WERI-Rb-1 (cell line): ENCODE measurements around the gene ACVR2B.

Experiments
- DNase-seq: peaks from one replicate; pipeline ENCODE4 v3.0.0-alpha.2; 2020
- H3K27ac ChIP-seq: fragments of 250-450 bp; sonication (Bioruptor Pico); 2 replicates; pipeline ENCODE4 v1.5.1; 2020; ENCODE audit warnings: mild to moderate bottlenecking, moderate library complexity
- H3K27me3 ChIP-seq: fragments of 250-450 bp; sonication (Bioruptor Pico); 2 replicates; pipeline ENCODE4 v1.5.1; 2021; ENCODE audit warnings: mild to moderate bottlenecking, low read depth, moderate library complexity; ENCODE audit not compliant: insufficient read depth, severe bottlenecking
- H3K36me3 ChIP-seq: fragments of 250-450 bp; sonication (Bioruptor Pico); 2 replicates; pipeline ENCODE4 v1.5.1; 2020; ENCODE audit warnings: mild to moderate bottlenecking, moderate library complexity
- H3K4me3 ChIP-seq: 2 replicates; pipeline ENCODE4 v1.5.1; 2011; ENCODE audit warnings: low read depth, mild to moderate bottlenecking, control low read depth, low read length
- H3K9me3 ChIP-seq: fragments of 250-450 bp; sonication (Bioruptor Pico); 2 replicates; pipeline ENCODE4 v1.5.1; 2021; ENCODE audit warnings: mild to moderate bottlenecking, moderate library complexity; ENCODE audit not compliant: severe bottlenecking
- TF ChIP-seq, protein P1 (sequence below): IDR thresholded peaks from 2 replicates; pipeline ENCODE4 v1.5.1; 2011; ENCODE audit warnings: low read depth, mild to moderate bottlenecking, control low read depth, inconsistent platforms, low read length

The ACVR2B gene

DNA sequence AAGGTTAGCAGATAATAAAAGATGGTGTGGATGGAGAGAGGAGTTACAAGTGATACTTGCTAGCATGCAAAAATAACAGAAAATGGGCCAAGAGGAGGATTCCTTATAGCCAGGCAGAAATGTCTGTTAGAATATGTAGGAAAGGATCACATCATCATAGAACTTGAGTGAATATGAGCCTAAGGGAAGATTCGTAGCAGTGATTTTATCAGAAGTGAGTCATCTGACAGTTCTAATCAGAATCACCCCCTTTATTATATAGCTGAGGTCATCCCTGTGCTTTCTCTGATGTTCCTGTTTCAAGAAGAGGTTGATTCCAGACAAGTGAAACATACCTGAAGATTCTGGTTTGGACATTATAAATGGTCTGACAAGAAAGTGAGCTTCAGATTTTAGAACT, 65.3 kb downstream of the ACVR2B start:
- TF ChIP-seq, protein P1, sequence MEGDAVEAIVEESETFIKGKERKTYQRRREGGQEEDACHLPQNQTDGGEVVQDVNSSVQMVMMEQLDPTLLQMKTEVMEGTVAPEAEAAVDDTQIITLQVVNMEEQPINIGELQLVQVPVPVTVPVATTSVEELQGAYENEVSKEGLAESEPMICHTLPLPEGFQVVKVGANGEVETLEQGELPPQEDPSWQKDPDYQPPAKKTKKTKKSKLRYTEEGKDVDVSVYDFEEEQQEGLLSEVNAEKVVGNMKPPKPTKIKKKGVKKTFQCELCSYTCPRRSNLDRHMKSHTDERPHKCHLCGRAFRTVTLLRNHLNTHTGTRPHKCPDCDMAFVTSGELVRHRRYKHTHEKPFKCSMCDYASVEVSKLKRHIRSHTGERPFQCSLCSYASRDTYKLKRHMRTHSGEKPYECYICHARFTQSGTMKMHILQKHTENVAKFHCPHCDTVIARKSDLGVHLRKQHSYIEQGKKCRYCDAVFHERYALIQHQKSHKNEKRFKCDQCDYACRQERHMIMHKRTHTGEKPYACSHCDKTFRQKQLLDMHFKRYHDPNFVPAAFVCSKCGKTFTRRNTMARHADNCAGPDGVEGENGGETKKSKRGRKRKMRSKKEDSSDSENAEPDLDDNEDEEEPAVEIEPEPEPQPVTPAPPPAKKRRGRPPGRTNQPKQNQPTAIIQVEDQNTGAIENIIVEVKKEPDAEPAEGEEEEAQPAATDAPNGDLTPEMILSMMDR: no peak
- DNase-seq: no peak
- peaks cover 3% of the 10 kb centered on the region for H3K36me3 ChIP-seq
- no peaks in the 10 kb centered on the region for H3K9me3 ChIP-seq
- no peak overlapping the region for H3K27ac ChIP-seq
- H3K4me3 ChIP-seq: no peak overlapping the region
- H3K27me3 ChIP-seq: no peaks in the 10 kb centered on the region

DNA sequence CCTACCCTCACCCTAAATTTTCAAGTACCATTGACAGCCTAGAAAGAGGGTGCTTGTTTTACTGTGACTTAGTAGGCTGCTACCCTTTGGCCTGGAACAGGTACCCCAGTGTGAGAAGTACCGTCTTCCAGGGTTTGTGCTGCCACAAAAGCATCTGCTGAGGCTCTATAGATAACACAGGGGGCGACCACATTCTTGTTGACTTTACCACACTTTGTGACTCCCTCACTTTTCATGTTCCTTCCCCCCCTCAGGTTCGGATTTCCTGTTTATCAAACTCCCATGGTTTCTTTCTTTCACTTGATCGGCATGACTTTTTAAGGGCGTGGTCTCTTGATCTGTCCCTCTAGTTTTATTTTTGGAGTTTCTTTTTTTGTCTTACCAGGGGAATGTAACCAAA, 66.0 kb downstream of the ACVR2B start:
- no peaks in the 10 kb centered on the region for H3K27me3 ChIP-seq
- peaks cover 8% of the 10 kb centered on the region for H3K36me3 ChIP-seq

DNA sequence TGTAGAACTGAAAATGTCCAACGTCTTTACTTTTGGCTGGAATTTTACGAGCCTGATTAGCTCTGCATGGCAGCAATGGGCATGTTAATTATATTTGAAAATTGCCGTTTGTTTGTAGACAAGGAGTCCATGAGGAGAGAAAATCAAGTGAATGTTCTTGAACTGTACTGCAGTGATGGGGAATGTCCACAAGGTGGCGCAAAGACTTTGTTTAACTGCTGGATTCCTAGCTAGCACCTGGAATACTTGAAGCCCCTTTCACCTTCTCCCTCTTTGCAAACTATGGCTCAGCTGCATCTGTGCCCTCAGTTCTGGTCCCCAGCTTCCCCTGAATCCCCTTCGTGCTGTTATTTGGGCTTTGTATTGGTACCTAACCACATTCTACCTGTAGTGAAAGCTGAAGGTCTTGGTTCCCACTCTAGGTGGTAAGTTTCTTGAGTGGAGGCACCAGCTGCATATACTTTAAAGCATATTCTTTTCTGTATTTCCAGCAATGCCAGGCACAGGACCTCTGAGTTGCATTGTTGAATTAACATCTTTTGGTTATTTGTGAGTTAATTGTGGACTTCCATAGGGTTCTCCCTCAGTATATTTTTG, 67.8 kb downstream of the ACVR2B start:
- Histone ChIP-seq H3K27me3 (no peaks in the 10 kb centered on the region), H3K36me3 (peaks cover 11% of the 10 kb centered on the region), H3K9me3 (no peaks in the 10 kb centered on the region), H3K4me3 (no peak overlapping the region), H3K27ac (no peak overlapping the region)
- TF ChIP-seq, protein P1: peak; percentile 86
- peak; percentile 64 for DNase-seq

More for the DNA sequence above, 66.0 kb downstream of the ACVR2B start:
- TF ChIP-seq, protein P1: no peak
- no peak for DNase-seq
- H3K9me3 ChIP-seq: no peaks in the 10 kb centered on the region
- H3K27ac ChIP-seq: no peak overlapping the region
- H3K4me3 ChIP-seq: no peak overlapping the region

DNA sequence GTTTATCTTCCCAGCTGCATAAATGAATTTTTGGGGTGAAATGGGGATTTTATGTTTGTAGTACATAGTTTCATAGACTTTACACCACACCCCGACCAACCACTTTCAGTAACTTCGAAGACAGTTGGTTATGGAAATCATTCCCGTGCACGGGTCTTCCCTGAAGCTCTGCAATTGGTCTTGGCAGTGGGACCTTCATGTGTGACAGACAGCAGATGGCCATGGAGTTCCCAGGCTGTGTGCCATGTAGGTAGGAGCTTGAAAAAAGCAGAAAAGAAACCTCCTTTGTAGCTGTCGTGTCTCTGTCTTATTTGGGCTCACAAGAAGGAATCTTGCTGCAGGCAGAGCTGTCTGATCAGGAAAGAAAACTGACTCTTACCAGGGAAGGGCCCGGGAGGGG, 68.3 kb downstream of the ACVR2B start:
- no peak overlapping the region for H3K27ac ChIP-seq
- peaks cover 11% of the 10 kb centered on the region for H3K36me3 ChIP-seq
- TF ChIP-seq, protein P1: no peak
- no peak overlapping the region for H3K4me3 ChIP-seq
- H3K27me3 ChIP-seq: no peaks in the 10 kb centered on the region
- no peak for DNase-seq
- H3K9me3 ChIP-seq: no peaks in the 10 kb centered on the region

DNA sequence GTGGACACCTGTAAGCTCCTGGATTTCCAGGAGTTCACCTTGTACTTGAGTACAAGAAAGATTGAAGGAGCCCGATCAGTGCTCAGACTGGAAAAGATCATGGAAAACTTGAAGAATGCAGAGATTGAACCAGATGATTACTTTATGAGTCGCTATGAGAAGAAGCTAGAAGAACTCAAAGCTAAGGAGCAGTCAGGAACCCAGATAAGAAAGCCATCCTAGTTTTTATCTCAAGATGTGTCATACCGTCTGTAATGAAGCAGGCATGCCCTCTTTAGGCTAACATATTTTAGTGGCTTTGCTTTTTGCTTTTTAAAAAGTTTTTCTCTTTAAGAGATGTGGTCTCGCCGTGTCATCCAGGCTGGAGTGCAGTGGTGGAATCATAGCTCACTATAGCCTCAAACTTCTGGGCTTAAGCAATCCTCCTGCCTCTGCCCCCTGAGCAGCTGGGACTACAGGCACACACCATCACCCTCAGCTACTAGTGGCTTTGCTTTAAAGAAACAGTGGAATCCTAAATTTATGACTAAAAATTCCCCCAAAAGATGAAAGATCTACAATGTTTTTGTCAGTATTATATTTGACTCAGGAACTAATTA, 70.5 kb downstream of the ACVR2B start:
- Histone ChIP-seq H3K9me3 (no peaks in the 10 kb centered on the region), H3K36me3 (peaks cover 11% of the 10 kb centered on the region), H3K27ac (no peak overlapping the region), H3K4me3 (no peak overlapping the region), H3K27me3 (no peaks in the 10 kb centered on the region)
- no peak for DNase-seq
- TF ChIP-seq, protein P1: no peak

DNA sequence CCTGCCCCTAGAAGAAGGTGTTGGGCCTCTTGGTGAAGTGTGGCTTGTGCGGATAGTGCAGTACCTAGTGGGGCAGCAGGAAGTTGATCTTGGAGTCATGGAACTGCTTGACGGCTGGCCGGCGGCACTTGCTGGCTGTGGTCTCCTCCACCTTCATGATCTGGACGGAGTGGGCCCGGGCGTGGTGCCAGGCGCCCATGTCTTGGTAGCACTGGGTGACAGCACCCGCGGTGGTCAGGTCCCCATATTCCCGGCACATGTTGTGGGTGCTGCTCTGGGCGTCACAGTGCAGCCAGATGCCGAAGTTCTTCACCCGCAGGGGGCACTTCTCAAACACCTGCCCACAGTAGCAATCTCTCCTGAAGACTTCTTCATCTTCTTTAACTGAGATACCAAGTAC, 73.1 kb downstream of the ACVR2B start:
- DNase-seq: no peak
- TF ChIP-seq, protein P1: no peak
- H3K4me3 ChIP-seq: no peak overlapping the region
- no peaks in the 10 kb centered on the region for H3K9me3 ChIP-seq
- H3K36me3 ChIP-seq: peaks cover 11% of the 10 kb centered on the region
- H3K27me3 ChIP-seq: no peaks in the 10 kb centered on the region
- no peak overlapping the region for H3K27ac ChIP-seq
